Transverse colon (tissue), 4 donors: Measurements from ENCODE around the gene C6orf163. TPM values are rescaled to one million over a fixed set of nuclear protein-coding genes. Genes with fewer than 3 reads are reported as not detected.

Experiments used
- DNase-seq: peaks from one replicate; pipeline ENCODE4 v3.0.0-alpha.2; 2019
- H3K27ac ChIP-seq, 4 donors: fragments of 200-600 bp; sonication (generic); 2 replicates each; pipeline ENCODE4 v1.5.1; 2016 to 2018; ENCODE audit warnings: inconsistent platforms in 4 of 4
- H3K27me3 ChIP-seq: fragments of 200-600 bp; sonication (generic); 2 replicates; pipeline ENCODE4 v1.5.1; 2017; ENCODE audit warnings: inconsistent platforms
- H3K36me3 ChIP-seq, 4 donors: fragments of 200-600 bp; sonication (generic); 2 replicates each; pipeline ENCODE4 v1.5.1; 2017 to 2019; ENCODE audit warnings: inconsistent platforms in 4 of 4
- H3K4me1 ChIP-seq, 4 donors: fragments of 200-600 bp; sonication (generic); 2 replicates each; pipeline ENCODE4 v1.5.1; 2017 to 2020; ENCODE audit warnings: inconsistent platforms in 4 of 4
- H3K4me3 ChIP-seq, 4 donors: fragments of 200-600 bp; sonication (generic); 1 replicate in 1 of 4; 2 replicates in 3 of 4; pipeline versions ENCODE4 v1.5.1 to v1.6.1; 2017 to 2019; ENCODE audit warnings: inconsistent platforms in 4 of 4
- H3K9me3 ChIP-seq, 2 donors: fragments of 200-600 bp; sonication (generic); 2 replicates each; pipeline ENCODE4 v1.5.1; 2017 to 2019; ENCODE audit warnings: inconsistent platforms in 2 of 2
- CTCF ChIP-seq, 5 experiments: fragments of 200-600 bp in 3 of 5; fragments of 450-650 bp in 2 of 5; sonication (generic) in 3 of 5; IDR thresholded peaks; 1 replicate in 2 of 5; 2 replicates in 3 of 5; pipeline ENCODE4 v1.5.1; 2016 to 2017; ENCODE audit warnings: antibody characterized with exemption in 5 of 5, inconsistent platforms in 3 of 5, mild to moderate bottlenecking in 2 of 5, moderate library complexity in 1 of 5
- EP300 ChIP-seq: sonication (generic); formaldehyde crosslinking; IDR thresholded peaks from one replicate; pipeline ENCODE4 v1.6.1; 2017; ENCODE audit warnings: antibody characterized with exemption, low read depth
- POLR2A ChIP-seq: fragments of 450-650 bp; IDR thresholded peaks from one replicate; pipeline ENCODE4 v1.6.1; 2016; ENCODE audit warnings: antibody characterized with exemption, mild to moderate bottlenecking, moderate library complexity
- POLR2AphosphoS5 ChIP-seq, 3 donors: sonication (generic); formaldehyde crosslinking; IDR thresholded peaks; one replicate each; pipeline ENCODE4 v1.6.1; 2016; ENCODE audit warnings: antibody characterized with exemption in 3 of 3
- WGBS, 2 donors: methylation state at CpG; one replicate each; pipeline ENCODE4 v1.1.5; 2018; ENCODE audit warnings: low coverage in 1 of 2; 5-methylcytosine and 5-hydroxymethylcytosine counted together
- in situ Hi-C, 4 donors: fragments of 200-750 bp; cut with MboI; loops; one replicate each; pipeline versions ENCODE4 v1.15.0 to v1.15.1; 2017; ENCODE audit warnings: low sequenced_read_pairs in 3 of 4, low pct_ligation_motif_present in 1 of 4, low pct_unique_long_range_greater_than_20kb in 1 of 4
- intact Hi-C: fragments of 100-400 bp; cut with DNase I; formaldehyde crosslinking; loops from one replicate; pipeline ENCODE4 v1.15.1; 2023; ENCODE audit warnings: low total_unique reads
- total RNA-seq, 4 donors: library from RNA; depleted of rRNA; stranded (reverse); fragments of >200 nt; gene quantifications; one replicate each; pipeline ENCODE4 v1.1.0, GENCODE V29; 2016

The C6orf163 gene
- total RNA-seq, 4 donors from 2014 or later: 3.0 to 14.4 (median 6.6) TPM

GRCh38 chr6:87382861-87383260 lies 38.2 kb downstream of the C6orf163 start:
- intact Hi-C loops: no loop called here
- no peak for DNase-seq
- H3K9me3 ChIP-seq: no peaks in the 10 kb centered on the region
- H3K4me3 ChIP-seq: no peak overlapping the region
- 76 to 90% methylated on average over 3 to 5 of the region's 5 CpGs for WGBS, 2 donors
- in situ Hi-C loops: no loop called here
- no peaks in the 10 kb centered on the region for H3K4me1 ChIP-seq
- no peak overlapping the region for H3K27ac ChIP-seq
- TF ChIP-seq EP300: no peak
- no peak for TF ChIP-seq CTCF (IDR thresholded peaks at IDR 0.05)
- no peak for TF ChIP-seq POLR2AphosphoS5 (IDR thresholded peaks at IDR 0.05)
- no peak for TF ChIP-seq POLR2A
- no peaks in the 10 kb centered on the region for H3K27me3 ChIP-seq
- H3K36me3 ChIP-seq: no peaks in the 10 kb centered on the region

- 48 to 50% methylated on average over 1 of the region's 1 CpG for WGBS, 2 donors
- in situ Hi-C loops: no loop called here
Measured at GRCh38 chr6:87384038-87384437, 39.4 kb downstream of the C6orf163 start.

GRCh38 chr6:87384449-87384848 lies 39.8 kb downstream of the C6orf163 start:
- no peak for DNase-seq
- Histone ChIP-seq H3K4me3 (no peak overlapping the region), H3K27me3 (no peaks in the 10 kb centered on the region), H3K4me1 (no peaks in the 10 kb centered on the region), H3K27ac (no peak overlapping the region), H3K36me3 (no peaks in the 10 kb centered on the region), H3K9me3 (no peaks in the 10 kb centered on the region)
- intact Hi-C loops (no loop called here), in situ Hi-C loops (no loop called here)
- TF ChIP-seq EP300: no peak
- TF ChIP-seq CTCF (IDR thresholded peaks at IDR 0.05): no peak
- no peak for TF ChIP-seq POLR2AphosphoS5 (IDR thresholded peaks at IDR 0.05)
- no peak for TF ChIP-seq POLR2A
- WGBS, 2 donors: 86 to 94% methylated on average over 1 to 3 of the region's 3 CpGs

More at GRCh38 chr6:87384038-87384437, 39.4 kb downstream of the C6orf163 start:
- Histone ChIP-seq H3K4me1 (no peaks in the 10 kb centered on the region), H3K36me3 (no peaks in the 10 kb centered on the region), H3K4me3 (no peak overlapping the region), H3K27me3 (no peaks in the 10 kb centered on the region), H3K27ac (no peak overlapping the region), H3K9me3 (no peaks in the 10 kb centered on the region)
- no peak for DNase-seq
- no peak for TF ChIP-seq CTCF (IDR thresholded peaks at IDR 0.05)
- intact Hi-C loops: no loop called here

DNA sequence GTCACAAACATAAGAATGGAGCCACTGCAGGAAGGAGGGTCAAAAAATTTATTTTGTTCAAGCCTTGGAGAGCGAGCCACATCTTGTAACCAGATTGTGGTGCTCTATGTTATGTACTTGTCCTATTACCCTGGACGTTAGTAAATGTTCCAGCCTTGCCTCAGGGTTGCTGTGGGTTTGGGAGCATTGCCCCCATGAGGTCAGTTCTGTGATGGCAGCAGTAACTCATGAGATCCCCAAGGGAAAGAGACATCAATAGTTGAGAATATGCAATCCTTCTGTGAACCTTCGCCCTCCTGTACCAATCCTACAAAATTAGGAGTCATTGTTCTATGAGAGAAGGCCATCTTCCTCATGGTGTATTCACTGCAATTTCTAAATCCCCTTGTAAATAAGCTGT lies 46.7 kb downstream of the C6orf163 start:
- no peaks in the 10 kb centered on the region for H3K9me3 ChIP-seq
- in situ Hi-C loops: no loop called here
- H3K4me3 ChIP-seq: no peak overlapping the region
- H3K4me1 ChIP-seq: no peaks in the 10 kb centered on the region
- H3K27ac ChIP-seq: no peak overlapping the region
- H3K27me3 ChIP-seq: no peaks in the 10 kb centered on the region
- TF ChIP-seq EP300: no peak
- peak in 3 of 5 experiments; percentile 13 to 24 (median 18) for TF ChIP-seq CTCF (IDR thresholded peaks at IDR 0.05)
- WGBS, 2 donors: 59 to 86% methylated on average over 1 to 3 of the region's 3 CpGs
- no peaks in the 10 kb centered on the region for H3K36me3 ChIP-seq
- intact Hi-C loops: no loop called here
- DNase-seq: no peak
